ENCODE measurements around the gene OPCML.

The OPCML gene

DNA sequence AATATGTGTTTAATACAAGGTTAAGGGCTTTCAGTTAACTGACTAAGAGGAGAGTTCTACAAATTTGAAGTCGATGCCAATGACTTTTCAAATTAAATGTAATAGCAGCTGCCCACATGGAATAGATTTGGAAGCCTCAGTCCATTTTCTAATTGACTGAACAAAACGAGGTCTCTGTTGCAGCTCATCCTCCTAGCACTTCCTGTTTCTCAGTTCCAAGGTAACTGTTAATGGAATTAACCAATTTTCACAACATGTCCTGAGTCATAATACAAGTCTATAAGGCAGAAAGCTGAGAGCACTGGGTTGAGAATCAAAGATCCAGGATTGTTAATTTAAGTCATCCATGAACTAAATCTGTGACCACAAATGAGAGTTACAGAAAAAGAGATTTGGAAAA is 177.2 kb downstream of the OPCML start:
- no peak for DNase-seq (ENCODE audit: low spot score)

DNA sequence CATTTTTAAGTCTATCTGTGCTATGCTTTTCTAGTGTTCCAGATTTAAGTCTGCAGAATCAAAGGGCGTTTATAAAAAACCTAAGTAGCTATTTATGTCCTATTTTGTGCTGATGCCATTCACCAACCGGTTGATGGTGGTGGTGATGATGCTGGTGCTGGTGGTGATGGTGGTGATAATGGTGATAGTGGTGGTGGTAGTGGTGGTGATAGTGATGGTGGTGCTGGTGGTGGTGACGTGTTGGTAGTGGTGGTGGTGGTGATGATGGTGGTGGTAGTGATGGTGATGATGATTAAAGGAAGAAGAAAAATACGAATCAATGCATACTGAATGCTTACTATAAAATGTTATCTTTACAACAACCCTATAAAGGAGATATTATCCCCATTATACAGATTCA is 178.2 kb downstream of the OPCML start:
- no peak for DNase-seq (ENCODE audit: low spot score)

DNA sequence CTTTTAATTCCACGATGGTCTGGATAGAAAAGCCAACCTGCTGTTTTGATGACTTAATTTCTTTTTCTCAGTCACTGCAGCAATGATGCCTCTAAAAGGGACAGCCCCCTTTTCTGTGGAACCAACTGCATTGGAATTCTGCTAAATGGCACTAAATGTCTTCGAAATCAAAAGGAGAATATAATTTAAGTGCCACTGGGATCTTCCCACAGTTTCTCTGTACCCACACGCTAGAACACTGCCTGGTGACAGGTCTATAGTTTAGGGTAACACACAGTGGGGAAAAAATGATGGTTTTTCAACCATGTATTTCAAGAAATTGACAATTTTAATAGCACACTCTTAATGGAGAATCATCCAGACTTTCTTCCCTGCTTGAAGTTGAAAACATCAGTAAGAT is 182.3 kb downstream of the OPCML start:
- no peak for DNase-seq (ENCODE audit: low spot score)

DNA sequence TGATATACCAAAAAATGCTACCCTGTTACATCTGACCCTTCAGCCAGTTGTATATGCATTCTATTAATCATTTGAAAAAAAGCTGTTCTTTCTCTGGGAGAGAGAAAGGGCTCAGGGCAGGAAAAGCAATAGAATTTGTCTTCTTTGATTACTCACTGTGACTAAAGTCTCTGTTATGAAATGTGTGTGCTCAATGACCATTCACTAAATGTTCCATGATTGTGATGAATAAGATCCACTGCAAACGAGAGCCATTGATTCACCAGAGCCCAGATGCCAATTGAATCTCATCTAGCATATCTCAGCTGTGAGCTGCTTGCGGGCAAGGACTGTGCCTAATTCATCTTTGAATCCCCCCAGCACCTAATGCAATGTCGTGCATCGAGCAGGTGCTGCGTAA is 184.3 kb downstream of the OPCML start:
- DNase-seq (ENCODE audit: low spot score), result no peak

DNA sequence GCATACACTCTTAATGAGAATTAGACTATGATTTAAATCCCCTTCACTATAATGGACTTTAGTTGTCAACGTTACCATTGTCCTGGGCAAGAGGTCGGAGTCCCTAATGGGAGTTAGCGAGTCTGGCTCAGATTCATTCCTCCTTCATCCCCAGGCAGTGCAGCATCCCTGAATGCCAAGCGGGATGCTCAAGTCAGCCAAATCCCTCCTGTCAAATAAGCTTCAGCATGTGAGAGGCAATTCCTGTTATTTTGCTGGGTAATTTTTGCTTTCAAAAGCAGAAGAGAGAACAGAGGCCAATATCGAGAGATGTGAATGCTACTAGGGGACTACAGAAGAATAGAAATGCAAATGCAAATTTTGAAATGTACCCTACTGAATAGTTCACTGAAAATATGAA is 186.2 kb downstream of the OPCML start:
- no peak for DNase-seq (ENCODE audit: low spot score)

DNA sequence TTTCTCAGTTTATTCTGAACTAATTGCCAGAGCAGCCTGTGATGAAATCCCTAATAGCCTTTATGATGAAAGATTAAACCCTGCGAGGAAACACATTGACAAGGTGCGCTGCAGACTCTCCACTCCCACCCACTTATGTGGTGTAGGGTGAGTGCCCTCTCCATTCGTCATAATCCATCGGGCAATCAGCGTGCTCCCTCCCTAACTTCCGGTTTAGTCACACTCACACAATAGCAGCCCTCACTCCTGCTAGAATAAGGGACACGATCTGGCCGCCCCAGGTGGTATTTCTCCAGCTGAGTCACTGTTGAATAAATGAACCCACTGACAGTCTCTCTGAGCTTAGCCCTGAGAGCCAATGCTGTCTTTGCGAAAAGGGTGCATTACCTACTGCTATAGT is 188.3 kb downstream of the OPCML start:
- no peak for DNase-seq (ENCODE audit: low spot score)

DNA sequence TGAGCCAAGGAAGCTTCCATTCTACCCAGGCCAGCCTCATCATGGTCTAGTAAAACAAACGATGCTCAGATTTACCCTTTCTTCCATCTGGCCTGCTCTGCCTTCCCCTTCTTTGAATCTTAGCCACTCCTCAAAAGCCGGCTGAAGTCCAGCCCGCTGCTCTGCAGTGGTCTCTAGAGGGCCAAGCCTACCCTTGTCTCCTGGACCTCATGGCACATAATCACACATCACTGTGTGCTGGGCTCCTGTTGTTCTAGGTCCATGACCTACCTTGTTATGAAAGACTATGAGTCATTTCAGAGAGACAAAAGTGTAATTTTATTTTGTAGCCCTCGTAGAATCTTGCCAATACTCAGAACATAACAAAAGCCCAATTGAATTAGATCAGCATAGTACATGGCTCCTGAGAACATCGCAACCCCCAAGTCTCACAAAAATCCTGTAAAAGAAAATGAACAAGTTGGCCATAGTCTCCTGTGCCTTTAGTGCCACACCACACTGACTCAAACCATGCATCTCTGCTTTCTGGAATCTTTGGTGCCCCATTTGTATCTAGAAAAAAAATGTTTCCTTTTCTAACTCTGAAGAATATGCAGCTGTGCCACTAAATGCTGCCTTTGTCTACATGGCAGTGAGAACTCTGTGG is 192.7 kb downstream of the OPCML start:
- no peak for DNase-seq (ENCODE audit: low spot score)

DNA sequence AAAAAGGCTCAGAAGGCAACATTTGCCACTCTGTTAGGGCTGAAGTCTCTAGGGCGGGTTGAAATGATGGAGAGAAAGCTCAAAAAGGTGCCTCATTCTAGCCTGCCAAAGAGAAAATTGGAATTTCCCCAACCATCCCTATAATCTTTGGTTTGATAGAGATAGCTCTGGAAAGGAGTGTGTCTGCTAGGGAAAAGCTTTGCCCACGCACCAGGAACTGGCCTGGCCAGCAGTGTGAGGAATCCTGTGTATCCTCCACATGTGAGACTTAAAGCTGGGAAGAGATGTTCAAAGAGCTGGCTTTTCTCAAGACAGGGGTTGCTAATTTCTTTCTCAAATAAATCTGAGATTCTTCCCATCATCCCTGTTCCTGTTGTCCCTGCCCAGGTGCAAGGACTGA is 193.7 kb downstream of the OPCML start:
- DNase-seq (ENCODE audit: low spot score), result no peak

DNA sequence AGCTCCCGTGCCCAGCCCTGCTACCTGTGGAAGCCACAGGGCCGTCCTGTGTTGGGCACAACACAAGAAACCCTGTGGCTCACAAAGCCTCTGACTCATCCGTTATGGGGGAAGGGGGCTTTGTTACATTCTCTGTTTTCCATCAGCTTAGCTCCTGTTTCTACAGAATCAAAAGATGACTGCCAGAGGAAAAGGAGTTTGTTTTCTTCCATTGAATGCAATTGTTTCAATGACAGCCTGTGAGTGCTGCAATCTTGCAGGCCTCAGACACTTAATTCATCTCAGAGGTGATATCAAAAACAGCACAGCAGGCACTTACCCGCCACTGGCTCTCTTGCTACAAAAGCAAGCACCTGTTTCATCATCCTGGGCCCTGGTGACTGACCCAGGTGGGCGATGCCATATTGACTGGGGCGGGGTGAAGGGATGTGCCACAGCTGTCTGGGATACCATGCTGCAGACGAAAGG is 194.3 kb downstream of the OPCML start:
- DNase-seq (ENCODE audit: low spot score), result no peak

DNA sequence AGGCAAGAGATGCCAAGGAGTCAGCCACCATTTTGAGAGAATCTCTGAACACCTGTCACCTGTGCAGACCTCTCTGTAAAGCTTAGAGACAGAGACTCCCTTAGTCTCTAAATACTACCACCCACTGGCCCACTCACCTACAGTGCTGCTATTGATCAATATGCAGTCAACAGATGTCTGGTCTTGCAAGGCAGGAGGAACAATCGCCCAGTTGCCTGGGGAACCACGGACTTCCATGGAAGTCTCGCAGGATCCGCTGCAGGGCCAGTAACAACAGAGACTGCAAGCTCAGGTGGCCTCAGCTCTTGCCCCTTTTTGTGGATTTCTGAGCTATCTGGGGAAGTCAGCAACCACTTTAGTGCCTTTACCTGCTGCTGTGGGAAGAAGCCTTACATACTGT is 195.1 kb downstream of the OPCML start:
- no peak for DNase-seq (ENCODE audit: low spot score)

DNA sequence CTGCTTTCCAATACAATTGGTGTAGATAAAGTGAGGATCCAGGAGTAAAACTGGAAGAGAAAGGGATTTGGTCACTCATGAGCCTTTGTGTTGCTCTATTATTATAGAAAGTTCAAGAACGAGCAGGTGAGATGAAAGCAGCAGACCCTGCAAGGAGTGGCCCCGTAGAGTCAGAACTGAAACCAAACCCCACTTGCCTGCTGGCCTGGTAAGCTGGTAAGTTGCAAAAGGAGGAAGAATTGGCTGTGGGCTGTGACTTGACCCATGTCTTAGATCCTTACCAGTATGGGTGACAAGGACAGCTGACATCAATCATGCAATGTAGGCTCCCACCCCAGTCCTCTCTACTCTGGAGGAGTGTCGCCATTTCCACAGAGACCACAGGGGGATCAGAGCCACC is 201.3 kb downstream of the OPCML start:
- DNase-seq (ENCODE audit: low spot score), result no peak

DNA sequence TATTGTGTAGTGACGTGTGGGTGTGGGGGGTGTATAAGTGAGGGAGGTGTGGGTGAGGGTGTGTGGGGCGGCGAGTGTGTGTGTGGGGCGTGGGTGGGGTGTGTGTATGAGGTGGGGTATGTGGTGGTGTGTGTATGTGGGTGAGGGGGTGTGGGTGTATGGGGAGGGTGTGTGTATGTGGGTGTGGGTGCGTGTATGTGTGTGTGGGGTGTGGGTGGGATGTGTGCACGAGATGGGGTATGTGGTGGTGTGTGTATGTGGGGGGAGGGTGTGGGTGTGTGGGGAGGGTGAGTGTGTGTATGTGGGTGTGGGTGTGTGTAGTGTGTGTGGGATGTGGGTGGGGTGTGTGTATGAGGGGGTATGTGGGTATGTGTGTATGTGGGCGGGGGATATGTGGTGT is 205.5 kb downstream of the OPCML start:
- no peak for DNase-seq (ENCODE audit: low spot score)

DNA sequence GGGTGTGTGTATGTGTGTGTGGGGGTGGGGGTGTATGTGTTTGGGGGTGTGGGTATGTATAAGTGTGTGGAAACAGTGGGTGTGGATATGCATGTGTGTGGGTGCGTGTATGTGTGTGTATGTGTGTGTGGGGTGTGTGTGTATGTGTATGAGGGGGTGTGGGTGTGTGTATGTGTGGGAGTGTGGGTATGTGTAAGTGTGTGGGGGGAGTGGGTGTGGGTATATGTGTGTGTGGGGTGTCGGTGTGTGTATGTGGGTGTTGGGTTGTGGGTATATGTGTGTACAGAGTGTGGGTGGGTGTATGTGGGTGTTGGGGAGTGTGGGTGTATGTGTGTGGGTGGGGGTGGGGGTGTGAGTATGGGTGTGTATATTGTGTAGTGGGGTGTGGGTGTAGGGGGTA is 206.0 kb downstream of the OPCML start:
- DNase-seq (ENCODE audit: low spot score), result no peak

DNA sequence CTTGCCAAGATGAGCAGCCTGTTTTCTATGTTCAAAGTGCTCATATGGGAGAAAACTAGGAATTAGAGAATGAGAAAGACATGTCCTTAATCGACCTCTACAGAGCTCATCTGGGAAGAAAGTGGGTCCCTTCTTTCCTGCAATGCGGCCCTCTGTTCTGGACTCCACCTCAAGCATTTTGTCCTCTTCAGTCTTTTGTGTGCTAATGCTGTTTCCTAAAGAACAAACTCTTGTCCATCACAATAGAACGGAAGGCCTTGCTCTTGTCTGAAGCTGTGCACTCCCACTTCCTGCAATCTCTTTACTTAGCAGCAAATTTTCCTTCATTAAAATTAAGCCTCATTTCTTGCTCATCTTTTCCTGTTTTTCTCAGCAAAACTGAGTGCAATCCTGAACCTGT is 206.6 kb downstream of the OPCML start:
- no peak for DNase-seq (ENCODE audit: low spot score)

DNA sequence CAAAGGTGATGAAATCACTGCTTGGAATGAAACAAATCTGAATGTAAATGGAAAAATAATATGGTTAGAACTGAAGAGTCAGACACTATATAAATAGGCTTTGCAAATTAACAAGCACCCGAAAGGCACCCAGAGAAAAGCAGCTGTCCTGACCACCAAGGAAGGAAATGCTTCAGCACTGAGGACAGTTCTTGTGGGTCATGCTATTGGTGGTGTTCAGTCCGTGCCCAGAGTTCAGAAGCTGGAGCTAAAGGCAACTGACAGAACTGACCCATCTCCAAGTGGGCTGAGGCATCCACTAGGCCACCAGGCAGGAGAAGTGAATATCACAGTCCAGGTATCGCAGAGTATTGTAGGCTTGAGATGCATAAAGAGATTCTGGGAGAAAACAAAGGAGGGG is 208.9 kb downstream of the OPCML start:
- no peak for DNase-seq (ENCODE audit: low spot score)

DNA sequence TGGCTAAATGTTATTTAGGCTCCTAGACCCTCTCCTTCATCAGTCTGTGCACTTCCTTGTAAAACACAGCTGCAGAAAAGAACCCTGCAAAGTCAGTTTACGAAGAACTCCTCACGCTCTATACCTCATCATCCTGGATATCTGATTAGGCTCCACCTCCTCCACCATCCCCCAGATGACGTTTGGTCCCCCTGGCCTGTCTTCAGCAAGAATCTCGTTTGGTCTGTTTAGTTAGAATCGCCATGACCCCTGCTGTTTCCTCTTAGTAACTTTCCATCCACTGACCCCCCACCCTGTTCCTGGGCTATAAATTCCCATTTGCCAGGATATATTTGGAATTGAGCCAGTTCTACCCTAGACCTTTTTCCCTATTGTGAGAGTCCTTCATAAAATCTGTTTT is 214.1 kb downstream of the OPCML start:
- no peak for DNase-seq (ENCODE audit: low spot score)

DNA sequence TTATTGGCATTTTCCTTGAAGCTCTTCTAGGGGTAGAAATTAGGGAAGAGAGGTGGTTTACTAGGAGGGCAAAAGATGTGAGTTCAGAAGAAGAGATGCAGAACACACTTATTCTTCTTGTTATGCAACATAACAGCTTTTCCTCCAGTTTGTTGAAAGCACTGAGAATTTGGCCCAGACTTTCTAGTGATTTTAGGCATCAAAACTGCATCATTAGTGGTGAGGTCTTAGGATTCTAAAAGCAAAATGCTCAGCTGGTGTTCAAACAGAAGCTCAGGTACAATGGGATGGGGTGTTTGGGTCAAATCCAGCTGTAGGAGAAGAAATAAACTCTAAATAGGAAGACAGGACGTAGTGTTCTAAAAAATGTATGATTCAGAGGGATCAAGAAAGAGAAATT is 221.1 kb downstream of the OPCML start:
- DNase-seq (ENCODE audit: low spot score), result no peak

DNA sequence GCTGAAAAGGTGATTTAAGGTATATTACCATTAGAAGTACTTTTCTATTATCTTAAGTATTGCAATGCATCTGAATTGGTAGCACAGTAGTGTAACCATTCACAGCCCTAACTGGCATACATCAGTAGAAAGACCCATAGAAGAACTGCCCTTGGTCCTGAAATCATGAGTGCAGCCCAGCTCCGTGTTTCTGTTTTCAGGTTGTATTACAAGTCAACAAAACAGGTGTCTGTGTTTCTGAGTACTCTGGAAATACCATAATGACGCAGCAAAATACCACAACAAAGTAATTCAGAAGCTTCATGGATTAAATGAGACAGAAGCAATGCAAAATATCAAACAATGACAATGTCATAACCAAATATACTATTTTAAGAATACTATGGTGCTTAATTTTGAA is 226.3 kb downstream of the OPCML start:
- no peak for DNase-seq (ENCODE audit: low spot score)

DNA sequence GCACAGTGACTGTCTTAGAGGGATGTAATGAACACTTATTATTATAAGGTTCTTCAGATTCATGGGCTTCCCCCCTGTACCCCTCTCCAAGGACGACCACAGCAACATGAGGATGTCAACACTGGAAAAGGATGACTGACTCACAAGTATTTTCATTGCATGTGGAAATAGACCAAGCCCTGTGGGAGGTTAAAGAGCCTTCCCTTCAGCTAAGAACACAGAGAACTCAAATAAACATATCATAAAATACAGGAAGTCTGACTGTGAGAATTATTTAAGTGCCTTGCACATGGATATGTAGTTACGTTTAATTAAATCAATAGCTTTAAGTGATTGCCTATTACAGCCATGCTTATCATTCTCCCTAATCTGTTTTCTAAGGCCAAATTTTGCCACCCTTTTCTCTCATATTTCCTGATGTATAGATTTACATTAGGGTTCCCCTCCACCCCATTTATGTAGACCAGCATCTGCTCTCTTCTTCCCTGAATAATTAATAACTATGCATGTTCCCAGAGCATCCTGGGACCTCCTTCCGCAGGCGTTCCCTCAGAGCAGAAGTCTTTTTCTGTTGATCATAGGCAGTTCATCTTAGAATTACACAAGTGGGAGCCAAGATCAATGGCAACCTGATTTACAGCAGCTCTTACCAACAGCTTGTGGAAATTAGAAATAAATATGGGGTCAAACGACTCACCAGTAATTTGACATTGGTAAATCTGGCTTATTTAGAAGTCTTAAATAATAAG is 226.9 kb downstream of the OPCML start:
- no peak for DNase-seq (ENCODE audit: low spot score)

DNA sequence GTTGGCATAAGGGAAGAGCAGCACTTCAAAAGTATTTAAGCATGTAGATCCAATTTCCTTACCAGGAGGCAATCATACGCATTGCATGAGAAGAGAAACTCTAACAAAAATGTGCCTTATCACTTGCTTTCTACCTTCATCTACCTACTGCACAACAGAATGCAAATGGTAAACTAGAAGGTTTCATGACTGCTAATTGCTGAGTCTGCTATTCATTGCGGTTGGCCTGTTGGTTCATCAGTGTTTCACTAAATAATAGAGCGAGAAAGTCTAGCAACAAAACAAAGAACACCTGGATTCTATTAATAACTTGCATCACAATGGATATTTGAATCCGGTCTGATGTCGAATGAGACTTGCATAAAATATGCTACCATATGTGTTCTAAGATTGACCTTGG is 229.0 kb downstream of the OPCML start:
- DNase-seq (ENCODE audit: low spot score), result no peak

DNA sequence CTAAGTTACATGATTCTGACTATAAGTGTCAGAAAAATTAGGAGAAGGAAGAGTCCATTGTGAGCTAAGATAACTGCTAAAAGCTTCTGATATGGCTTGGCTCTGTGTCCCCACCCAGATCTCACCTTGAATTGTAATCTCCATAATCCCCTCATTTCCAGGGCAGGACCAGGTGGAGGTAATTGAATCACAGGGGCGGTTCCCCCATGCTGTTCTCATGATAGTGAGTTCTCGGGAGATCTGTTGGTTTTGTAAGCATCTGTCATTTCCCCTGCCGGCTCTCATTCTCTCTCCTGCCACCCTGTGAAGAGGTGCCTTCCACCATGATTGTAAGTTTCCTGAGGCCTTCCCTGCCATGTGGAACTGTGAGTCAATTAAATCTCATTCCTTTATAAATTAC is 230.2 kb downstream of the OPCML start:
- no peak for DNase-seq (ENCODE audit: low spot score)

DNA sequence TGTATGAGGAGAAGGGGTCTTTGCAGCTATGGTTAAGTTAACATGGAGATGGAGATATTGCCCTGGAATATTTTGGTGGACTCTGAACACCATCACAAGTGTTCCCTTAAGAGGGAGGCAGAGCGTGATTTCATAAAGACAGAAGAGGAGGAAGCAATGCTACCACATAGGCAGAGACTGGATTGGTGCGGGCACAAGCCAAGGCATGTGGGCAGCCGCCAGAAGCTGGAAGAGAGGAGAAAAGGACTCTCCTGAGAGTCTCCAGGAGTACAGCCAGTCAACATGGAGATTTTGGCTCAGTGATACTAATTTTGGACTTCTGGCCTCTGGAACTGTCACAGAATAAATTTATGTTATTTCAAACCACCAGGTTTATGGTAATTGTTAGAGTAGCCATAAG is 231.6 kb downstream of the OPCML start:
- no peak for DNase-seq (ENCODE audit: low spot score)

DNA sequence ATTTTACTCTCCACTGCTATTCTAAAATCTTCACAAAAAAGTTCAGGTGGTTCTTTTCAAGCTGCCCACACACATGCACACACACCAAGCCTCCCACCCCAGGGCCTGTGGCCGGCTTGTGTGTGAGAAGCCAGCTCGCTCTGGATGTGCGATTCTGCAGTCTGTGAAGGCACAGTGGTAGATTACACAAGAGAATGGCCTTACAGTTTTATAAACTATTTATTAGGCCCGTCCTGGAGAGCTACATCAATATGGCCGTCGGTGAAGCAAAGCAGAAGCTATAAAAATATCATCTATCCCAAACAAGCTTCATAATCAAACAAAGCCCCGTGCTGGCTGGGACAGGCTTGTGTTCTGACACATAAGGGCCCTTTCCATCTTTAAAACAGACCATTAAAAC is 240.5 kb downstream of the OPCML start:
- DNase-seq (ENCODE audit: low spot score), result no peak

DNA sequence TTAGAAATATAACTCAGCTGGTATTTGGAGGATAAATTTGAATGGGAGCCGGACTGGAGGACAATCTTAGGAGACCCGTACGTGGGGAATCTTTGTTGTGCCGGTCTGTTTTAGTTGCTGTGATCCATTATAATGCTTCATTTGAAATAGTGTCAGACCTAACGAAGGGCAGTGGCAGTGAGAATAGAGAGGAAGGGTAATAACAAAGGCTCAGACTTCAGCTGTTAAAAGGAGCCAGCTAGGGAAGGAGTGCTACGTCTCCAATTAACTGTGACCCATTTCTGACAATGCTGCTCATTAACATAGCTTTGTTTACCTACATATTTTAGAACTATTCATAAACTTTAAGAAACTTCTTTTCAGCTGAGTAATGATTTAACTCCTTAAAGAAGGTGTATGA is 246.9 kb downstream of the OPCML start:
- DNase-seq (ENCODE audit: low spot score), result no peak

Measured in HuH-7 (cell line).